Measurements from ENCODE around the gene ACOT13.
"Not testable (repeated sequence)": the region's sequence is repeated elsewhere in the genome, so short reads cannot be mapped to it uniquely, and the experiment has no call there.

Gene ACOT13

GRCh38 chr6:24663189-24663588 is 3.7 kb upstream of the ACOT13 start:
- no peak for FAIRE-seq

- FAIRE-seq, result no peak
These were observed 2.6 kb upstream of the ACOT13 start for GRCh38 chr6:24664046-24664987.

GRCh38 chr6:24666097-24666640 is 708 bp upstream of the ACOT13 start:
- no peak for FAIRE-seq

- no peak for FAIRE-seq
These were observed 514 bp downstream of the ACOT13 start for GRCh38 chr6:24667378-24667803.

- not testable (repeated sequence) for FAIRE-seq
These were observed 1.5 kb downstream of the ACOT13 start for GRCh38 chr6:24668066-24668996.

GRCh38 chr6:24668997-24669361 is 2.1 kb downstream of the ACOT13 start:
- FAIRE-seq, result no peak

GRCh38 chr6:24670492-24670891 is 3.6 kb downstream of the ACOT13 start:
- not testable (repeated sequence) for FAIRE-seq

GRCh38 chr6:24671077-24671476 is 4.2 kb downstream of the ACOT13 start:
- FAIRE-seq, result not testable (repeated sequence)

GRCh38 chr6:24672620-24673182 is 5.8 kb downstream of the ACOT13 start:
- no peak for FAIRE-seq

- no peak for FAIRE-seq
These were observed 6.7 kb downstream of the ACOT13 start for GRCh38 chr6:24673625-24674024.

- FAIRE-seq, result not testable (repeated sequence)
These were observed 12.0 kb downstream of the ACOT13 start for GRCh38 chr6:24678792-24679352.

- no peak for FAIRE-seq
These were observed 13.7 kb downstream of the ACOT13 start for GRCh38 chr6:24680582-24680981.

- FAIRE-seq, result no peak
These were observed 16.7 kb downstream of the ACOT13 start for GRCh38 chr6:24683297-24684296.

- FAIRE-seq, result no peak
These were observed 19.5 kb downstream of the ACOT13 start for GRCh38 chr6:24686408-24686807.

GRCh38 chr6:24686946-24687345 is 20.1 kb downstream of the ACOT13 start:
- no peak for FAIRE-seq

GRCh38 chr6:24689964-24690363 is 23.1 kb downstream of the ACOT13 start:
- FAIRE-seq, result no peak

GRCh38 chr6:24690593-24690992 is 23.7 kb downstream of the ACOT13 start:
- no peak for FAIRE-seq

- no peak for FAIRE-seq
These were observed 24.7 kb downstream of the ACOT13 start for GRCh38 chr6:24691550-24691949.

- no peak for FAIRE-seq
These were observed 25.1 kb downstream of the ACOT13 start for GRCh38 chr6:24692003-24692402.

- FAIRE-seq, result no peak
These were observed 25.5 kb downstream of the ACOT13 start for GRCh38 chr6:24692415-24692814.
